ENCODE results near the gene SNX24. TPM values are rescaled to one million over a fixed set of nuclear protein-coding genes. Genes with fewer than 3 reads are reported as not detected.

The SNX24 gene
- total RNA-seq, 1 donor = 26.5 TPM

- no peak for TF ChIP-seq CTCF (IDR thresholded peaks at IDR 0.05; ENCODE audit: insufficient read depth, low read length)
- no peak overlapping the region for H3K4me3 ChIP-seq (ENCODE audit: low read depth, low read length)
Measured at GRCh38 chr5:122985954-122986721, 140.7 kb downstream of the SNX24 start.

GRCh38 chr5:122996091-122996490, 150.7 kb downstream of the SNX24 start:
- TF ChIP-seq CTCF (IDR thresholded peaks at IDR 0.05; ENCODE audit: insufficient read depth, low read length) = no peak
- no peak overlapping the region for H3K4me3 ChIP-seq (ENCODE audit: low read depth, low read length)
- no peak for DNase-seq (ENCODE audit: low read depth)

More at GRCh38 chr5:122985954-122986721, 140.7 kb downstream of the SNX24 start:
- DNase-seq (ENCODE audit: low read depth) = no peak

GRCh38 chr5:122997294-122997693, 151.9 kb downstream of the SNX24 start:
- no peak overlapping the region for H3K4me3 ChIP-seq (ENCODE audit: low read depth, low read length)
- TF ChIP-seq CTCF (IDR thresholded peaks at IDR 0.05; ENCODE audit: insufficient read depth, low read length) = no peak
- DNase-seq (ENCODE audit: low read depth) = no peak

GRCh38 chr5:122999947-123000563, 154.6 kb downstream of the SNX24 start:
- DNase-seq (ENCODE audit: low read depth) = peak; percentile 48
- peak; percentile 43 for TF ChIP-seq CTCF (IDR thresholded peaks at IDR 0.05; ENCODE audit: insufficient read depth, low read length)
- no peak overlapping the region for H3K4me3 ChIP-seq (ENCODE audit: low read depth, low read length)

GRCh38 chr5:123000731-123001130, 155.3 kb downstream of the SNX24 start:
- no peak for TF ChIP-seq CTCF (IDR thresholded peaks at IDR 0.05; ENCODE audit: insufficient read depth, low read length)
- H3K4me3 ChIP-seq (ENCODE audit: low read depth, low read length) = no peak overlapping the region
- DNase-seq (ENCODE audit: low read depth) = no peak

- no peak overlapping the region for H3K4me3 ChIP-seq (ENCODE audit: low read depth, low read length)
- DNase-seq (ENCODE audit: low read depth) = no peak
- TF ChIP-seq CTCF (IDR thresholded peaks at IDR 0.05; ENCODE audit: insufficient read depth, low read length) = no peak
Measured at GRCh38 chr5:123001808-123002207, 156.4 kb downstream of the SNX24 start.
